ENCODE measurements around the gene ZBTB42.

The ZBTB42 gene

DNA sequence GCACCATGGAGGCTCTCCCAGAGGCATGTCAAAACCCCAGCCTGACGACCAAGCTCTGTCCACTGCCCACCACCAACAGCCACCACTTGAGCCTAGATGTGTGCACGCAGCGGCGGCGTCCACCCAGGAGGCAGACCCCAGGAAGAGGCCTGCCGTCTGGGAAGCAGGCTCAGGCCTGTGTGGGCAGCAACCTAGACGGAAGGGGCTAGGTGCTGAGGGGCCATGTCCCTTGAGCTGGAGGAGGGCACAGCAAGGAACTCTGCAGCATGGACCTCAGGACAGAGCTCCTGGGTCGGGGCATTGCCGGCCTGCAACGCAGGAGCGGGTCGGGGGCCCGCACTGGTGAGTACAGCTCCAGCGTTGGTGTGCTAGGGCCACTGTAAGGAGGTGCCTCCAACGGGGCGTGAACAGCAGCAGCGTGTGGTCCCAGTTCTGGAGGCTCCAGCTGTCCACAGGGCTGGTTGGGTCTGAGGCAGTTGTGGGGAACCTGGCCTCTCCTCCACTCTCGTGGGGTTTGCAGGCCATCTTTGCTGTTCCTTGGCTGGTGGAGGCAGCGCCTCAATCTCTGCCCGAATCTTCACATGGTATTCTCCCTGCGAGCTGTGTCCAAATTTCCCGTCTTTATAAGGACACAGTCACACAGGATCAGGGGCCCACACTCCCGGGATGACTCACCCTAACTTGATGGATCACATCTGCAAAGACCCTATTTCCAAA lies 20.5 kb downstream of the ZBTB42 start:
- TF ChIP-seq, protein P1, sequence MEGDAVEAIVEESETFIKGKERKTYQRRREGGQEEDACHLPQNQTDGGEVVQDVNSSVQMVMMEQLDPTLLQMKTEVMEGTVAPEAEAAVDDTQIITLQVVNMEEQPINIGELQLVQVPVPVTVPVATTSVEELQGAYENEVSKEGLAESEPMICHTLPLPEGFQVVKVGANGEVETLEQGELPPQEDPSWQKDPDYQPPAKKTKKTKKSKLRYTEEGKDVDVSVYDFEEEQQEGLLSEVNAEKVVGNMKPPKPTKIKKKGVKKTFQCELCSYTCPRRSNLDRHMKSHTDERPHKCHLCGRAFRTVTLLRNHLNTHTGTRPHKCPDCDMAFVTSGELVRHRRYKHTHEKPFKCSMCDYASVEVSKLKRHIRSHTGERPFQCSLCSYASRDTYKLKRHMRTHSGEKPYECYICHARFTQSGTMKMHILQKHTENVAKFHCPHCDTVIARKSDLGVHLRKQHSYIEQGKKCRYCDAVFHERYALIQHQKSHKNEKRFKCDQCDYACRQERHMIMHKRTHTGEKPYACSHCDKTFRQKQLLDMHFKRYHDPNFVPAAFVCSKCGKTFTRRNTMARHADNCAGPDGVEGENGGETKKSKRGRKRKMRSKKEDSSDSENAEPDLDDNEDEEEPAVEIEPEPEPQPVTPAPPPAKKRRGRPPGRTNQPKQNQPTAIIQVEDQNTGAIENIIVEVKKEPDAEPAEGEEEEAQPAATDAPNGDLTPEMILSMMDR (IDR thresholded peaks at IDR 0.05; ENCODE audit: borderline replicate concordance, control extremely low read depth, extremely low read depth, insufficient read depth, missing control alignments), result no peak
- no peak for DNase-seq (ENCODE audit: low spot score)
- in situ Hi-C loops (cut with MboI; ENCODE audit: low sequenced_read_pairs, unreplicated experiment), result no loop called here

DNA sequence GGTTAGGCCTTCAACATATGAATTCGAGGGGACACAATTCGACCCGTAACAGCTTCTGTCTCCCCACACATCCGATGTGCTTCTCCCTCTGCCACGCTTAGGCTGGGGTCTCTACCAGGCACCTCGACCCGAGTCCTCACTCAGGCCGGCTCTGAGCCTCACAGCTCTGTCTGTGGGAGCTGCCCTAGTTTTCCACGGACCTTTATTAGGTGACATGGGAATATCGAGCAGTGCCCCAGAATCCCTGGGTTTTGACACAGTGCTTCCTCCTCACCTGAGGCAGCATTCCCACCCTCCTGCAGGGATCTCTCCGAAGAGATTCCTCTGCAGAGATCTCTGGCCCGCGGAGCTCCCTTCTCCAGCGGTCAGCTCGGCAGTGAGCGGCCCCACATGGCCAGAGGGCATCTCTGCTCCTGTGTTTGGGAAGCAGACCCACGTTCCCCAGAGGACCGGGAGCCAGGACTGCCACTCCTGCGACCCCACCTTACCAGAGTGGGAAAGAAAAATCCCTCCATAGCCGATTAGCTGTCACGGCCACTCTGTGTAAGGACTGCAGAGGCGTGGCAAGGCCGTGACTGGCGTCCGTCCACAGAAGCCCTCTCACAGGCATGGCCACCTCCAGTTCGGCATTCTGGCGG lies 21.2 kb downstream of the ZBTB42 start:
- no peak for DNase-seq (ENCODE audit: low spot score)
- in situ Hi-C loops (cut with MboI; ENCODE audit: low sequenced_read_pairs, unreplicated experiment), result no loop called here
- TF ChIP-seq, protein P1 (IDR thresholded peaks at IDR 0.05; ENCODE audit: borderline replicate concordance, control extremely low read depth, extremely low read depth, insufficient read depth, missing control alignments), result no peak

DNA sequence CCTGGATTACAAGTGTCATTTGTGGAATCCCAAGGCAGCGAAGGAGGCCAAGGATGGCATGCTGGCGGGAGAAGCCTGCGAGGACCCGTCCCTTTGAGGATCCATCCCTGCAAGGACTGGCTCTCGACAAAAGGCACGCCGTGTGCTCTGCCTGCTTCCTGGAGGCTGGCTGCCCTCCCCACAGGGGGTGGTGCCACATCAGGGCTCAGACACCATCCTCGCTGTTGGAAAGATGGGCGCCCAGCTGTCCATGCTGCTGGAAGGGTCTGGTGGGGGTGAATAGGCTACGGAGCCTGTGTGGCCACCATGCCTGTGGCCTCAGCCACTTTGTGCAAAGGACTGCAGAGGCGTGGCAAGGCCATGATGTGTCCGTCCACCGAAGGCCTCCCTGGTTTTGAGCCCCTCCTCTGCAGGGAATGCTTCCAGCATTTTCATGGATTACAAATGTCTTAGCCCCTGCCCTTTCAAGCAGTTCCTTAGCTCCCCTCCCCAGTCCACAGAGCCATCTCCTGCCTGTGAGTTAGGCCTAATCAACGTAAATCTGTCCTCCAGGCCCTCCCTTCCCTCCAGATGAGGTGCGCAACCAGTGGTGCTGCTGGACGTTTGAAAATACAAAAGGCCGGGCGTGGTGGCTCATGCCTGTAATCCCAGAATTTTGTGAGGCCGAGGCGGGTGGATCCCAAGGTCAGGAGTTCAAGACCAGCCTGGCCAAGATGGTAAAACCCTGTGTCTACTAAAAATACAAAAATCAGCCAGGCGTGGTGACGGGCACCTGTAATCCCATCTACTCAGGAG lies 22.1 kb downstream of the ZBTB42 start:
- in situ Hi-C loops (cut with MboI; ENCODE audit: low sequenced_read_pairs, unreplicated experiment), result no loop called here
- DNase-seq (ENCODE audit: low spot score), result no peak
- TF ChIP-seq, protein P1 (IDR thresholded peaks at IDR 0.05; ENCODE audit: borderline replicate concordance, control extremely low read depth, extremely low read depth, insufficient read depth, missing control alignments), result no peak

DNA sequence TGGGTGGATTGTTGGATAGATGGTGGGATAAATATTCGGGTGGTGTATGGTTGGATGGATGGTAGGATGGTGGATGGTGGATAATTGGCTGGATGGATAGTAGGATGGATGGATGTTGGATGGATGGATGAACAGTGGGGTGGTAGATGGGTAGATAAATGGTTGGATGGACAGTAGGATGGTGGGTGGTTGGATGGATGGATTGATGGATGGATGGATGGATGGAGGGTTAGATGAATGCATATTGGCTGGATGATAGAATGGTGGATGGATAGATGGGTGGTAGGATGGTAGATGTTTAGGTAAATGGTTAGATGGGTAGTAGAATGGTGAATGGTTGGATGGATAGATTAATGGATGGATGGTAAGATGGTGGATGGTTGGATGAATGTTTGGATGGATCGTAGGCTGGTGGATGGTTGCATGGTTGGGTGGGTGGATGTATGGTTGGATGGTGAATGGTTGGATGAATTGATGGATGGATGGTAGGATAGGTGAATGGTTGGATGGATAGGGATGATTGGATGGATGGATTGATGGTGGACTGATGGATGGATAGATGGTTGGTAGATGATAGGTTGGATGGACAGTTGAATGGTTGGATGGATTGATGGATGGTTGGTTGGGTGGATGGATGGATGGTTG lies 23.6 kb downstream of the ZBTB42 start:
- DNase-seq (ENCODE audit: low spot score), result no peak
- TF ChIP-seq, protein P1 (IDR thresholded peaks at IDR 0.05; ENCODE audit: borderline replicate concordance, control extremely low read depth, extremely low read depth, insufficient read depth, missing control alignments), result no peak
- in situ Hi-C loops (cut with MboI; ENCODE audit: low sequenced_read_pairs, unreplicated experiment), result no loop called here

DNA sequence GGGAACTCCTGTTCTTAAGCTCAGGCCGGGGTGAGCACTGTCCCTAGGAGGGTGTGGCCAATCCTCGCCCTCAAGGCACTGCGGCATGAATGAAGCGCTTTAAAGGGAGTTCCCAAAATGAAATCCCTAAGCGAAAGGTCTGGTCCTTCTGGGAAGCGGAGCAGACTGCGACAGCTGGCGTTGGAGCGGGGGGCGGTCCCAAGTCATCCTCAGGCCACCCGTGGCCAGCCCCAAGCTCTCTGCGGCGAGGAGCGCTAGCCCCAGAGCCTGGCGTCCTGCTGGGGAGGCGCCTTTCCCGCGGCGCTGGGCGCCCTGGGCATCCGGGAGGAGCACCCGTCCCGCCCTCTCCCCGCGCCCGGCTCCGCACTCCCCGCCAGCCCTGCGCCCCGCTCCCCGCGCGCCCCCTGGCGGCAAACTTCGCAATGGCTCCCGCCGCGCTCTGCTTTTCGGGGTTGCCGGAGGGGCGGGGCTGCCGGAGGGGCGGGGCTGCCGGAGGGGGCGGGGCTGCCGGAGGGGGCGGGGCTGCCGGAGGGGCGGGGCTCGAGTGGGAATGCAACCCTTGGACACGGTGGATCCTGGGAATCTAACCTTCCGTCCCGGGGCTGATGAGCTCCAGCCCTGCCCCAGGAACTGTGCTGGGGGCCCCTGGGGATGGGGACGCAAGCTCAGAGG lies 25.4 kb downstream of the ZBTB42 start:
- TF ChIP-seq, protein P1 (IDR thresholded peaks at IDR 0.05; ENCODE audit: borderline replicate concordance, control extremely low read depth, extremely low read depth, insufficient read depth, missing control alignments), result peak; percentile 89
- in situ Hi-C loops (cut with MboI; ENCODE audit: low sequenced_read_pairs, unreplicated experiment), result loop anchor here (5.0 kb wide), 1 partner anchor 54 kb away; no protein-coding TSS in a partner anchor
- DNase-seq (ENCODE audit: low spot score), result peak; percentile 96

DNA sequence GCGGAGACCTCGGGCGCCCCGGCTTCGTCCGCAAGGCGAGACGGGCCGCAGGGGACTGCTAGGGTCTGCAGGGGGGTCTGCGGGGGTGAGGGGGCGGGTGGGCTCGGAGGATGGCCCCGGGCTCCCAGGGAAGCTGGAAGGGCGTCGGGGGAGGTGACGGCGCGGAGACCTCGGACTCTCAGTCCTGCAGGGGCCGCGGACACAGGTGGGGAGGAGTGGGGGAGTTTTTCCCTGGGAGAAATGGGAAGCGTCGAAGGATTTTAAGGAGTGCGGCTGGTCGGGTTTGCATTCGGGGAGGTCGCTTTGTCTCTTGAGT lies 25.9 kb downstream of the ZBTB42 start:
- peak; percentile 39 for DNase-seq (ENCODE audit: low spot score)
- TF ChIP-seq, protein P1 (IDR thresholded peaks at IDR 0.05; ENCODE audit: borderline replicate concordance, control extremely low read depth, extremely low read depth, insufficient read depth, missing control alignments), result no peak
- in situ Hi-C loops (cut with MboI; ENCODE audit: low sequenced_read_pairs, unreplicated experiment), result loop anchor here (5.0 kb wide), 1 partner anchor 55 kb away; no protein-coding TSS in a partner anchor
